GM10266 (cell line): ENCODE measurements around the gene INSC.

Source experiments
- DNase-seq: peaks from one replicate; pipeline ENCODE4 v3.0.0; 2012; ENCODE audit errors: extremely low spot score
- TF ChIP-seq, protein P1 (sequence below): IDR thresholded peaks from 2 replicates; pipeline ENCODE4 v1.5.1; 2012; ENCODE audit warnings: mild to moderate bottlenecking, low read depth; ENCODE audit not compliant: control insufficient read depth, insufficient read depth; ENCODE audit errors: missing control alignments

Gene INSC

DNA sequence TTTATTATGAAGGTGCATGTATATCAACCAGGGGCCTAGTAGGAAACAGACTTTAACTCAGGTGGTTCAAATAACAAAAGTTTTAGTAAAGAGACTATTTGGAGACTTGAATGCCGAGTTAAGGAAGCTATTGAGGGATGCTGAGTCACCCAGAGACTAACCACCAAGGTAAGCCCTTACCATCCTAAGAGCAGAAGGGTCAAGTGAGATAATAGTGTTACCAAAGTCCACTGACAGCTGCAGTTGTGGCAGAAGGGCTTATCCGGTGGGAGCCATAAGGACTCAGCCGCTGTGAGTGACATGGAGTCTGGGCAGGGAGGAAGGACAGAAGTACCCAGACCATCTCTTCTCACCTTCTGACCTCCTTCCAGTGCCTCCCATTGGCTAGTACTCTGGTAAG, 134.0 kb downstream of the INSC start:
- DNase-seq: no peak
- TF ChIP-seq, protein P1, sequence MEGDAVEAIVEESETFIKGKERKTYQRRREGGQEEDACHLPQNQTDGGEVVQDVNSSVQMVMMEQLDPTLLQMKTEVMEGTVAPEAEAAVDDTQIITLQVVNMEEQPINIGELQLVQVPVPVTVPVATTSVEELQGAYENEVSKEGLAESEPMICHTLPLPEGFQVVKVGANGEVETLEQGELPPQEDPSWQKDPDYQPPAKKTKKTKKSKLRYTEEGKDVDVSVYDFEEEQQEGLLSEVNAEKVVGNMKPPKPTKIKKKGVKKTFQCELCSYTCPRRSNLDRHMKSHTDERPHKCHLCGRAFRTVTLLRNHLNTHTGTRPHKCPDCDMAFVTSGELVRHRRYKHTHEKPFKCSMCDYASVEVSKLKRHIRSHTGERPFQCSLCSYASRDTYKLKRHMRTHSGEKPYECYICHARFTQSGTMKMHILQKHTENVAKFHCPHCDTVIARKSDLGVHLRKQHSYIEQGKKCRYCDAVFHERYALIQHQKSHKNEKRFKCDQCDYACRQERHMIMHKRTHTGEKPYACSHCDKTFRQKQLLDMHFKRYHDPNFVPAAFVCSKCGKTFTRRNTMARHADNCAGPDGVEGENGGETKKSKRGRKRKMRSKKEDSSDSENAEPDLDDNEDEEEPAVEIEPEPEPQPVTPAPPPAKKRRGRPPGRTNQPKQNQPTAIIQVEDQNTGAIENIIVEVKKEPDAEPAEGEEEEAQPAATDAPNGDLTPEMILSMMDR: no peak

DNA sequence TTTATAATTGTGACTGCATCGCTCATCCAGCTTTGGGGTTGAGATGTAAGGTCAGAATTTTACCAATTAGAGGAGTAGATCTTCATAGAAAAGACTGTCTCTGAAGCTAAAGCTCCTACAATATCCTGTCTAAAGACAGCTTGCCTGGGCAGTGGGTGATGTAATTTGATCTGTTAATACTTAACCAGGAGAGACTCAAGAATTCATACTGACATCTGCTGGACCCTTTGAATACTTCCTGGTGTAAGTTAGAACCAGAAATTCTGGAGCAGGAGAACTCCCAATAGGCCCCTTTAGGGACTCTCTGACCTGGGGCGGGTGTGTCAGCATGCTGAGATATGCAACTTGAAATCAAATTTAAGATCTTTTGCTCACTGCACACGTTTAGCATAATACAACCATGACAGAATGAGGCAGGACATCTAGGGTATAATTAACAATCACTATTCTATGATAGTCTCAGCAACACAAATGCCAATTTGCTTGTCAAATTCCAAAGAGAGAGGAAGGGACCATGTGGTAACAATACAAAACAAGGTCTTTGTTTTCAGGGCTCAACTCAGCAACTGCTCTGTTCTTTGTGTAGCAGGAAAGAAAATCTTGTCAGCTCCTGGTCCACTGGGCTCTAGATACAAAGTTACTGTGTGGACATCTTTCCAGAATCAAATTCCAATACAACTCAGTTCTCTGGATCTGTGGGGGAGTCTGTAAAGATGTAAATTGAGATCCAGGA, 143.9 kb downstream of the INSC start:
- TF ChIP-seq, protein P1: no peak
- no peak for DNase-seq

DNA sequence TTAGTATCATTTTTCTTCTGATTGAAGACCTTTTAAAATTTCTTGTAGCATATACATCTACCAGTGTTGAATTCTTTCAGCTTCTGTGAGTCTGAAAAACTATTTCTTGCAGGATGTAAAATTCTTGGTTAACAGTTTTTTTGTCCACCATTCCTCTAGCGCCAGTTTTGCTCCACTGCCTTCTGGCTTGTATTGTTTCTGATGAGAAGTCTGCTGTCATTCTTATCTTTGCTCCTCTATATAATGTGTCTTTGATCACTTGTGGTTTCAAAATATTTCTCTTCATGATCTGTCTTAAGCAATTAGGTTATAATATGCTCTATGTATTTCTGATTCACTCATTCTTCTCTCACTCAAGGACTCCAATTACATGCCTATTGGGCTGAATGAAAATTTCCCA, 152.3 kb downstream of the INSC start:
- no peak for DNase-seq
- TF ChIP-seq, protein P1: no peak

DNA sequence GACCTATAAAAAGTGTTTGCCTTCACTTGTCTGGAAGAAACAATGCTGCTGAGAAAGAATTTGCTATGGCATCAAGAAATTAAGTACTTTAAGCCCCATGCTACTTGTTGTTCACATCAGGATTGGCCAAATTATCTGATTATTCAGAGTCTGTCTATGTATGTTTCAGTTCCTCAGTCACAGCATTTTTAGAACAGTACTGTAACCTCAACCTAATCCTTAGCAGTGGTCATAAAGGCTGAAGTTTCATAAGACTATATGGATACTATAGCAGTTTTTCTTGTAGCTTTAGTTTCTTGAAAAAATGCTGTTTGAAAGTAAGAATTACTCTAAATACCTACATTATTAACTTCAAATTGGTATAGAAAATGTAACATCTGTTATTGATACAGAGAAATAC, 153.9 kb downstream of the INSC start:
- TF ChIP-seq, protein P1: no peak
- no peak for DNase-seq

DNA sequence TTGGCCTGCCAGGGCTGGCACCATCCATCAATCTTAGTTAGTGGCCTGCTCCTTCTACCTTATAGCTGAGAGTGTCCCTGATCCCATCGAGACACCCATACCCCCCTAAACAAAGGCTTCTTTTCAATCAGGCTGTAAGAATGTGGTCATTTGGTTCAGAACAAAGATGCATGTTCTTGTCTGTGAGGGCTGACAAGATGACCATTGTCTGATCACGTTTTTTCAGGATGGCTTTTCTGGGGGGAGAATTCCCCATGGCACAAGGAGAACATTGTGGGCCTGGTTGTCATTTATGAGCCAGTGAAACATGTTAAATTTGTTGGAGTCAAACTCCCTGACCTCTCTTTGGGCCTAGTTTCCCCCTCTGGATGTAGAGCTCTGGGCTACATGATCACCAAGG, 160.4 kb downstream of the INSC start:
- no peak for DNase-seq
- TF ChIP-seq, protein P1: no peak

DNA sequence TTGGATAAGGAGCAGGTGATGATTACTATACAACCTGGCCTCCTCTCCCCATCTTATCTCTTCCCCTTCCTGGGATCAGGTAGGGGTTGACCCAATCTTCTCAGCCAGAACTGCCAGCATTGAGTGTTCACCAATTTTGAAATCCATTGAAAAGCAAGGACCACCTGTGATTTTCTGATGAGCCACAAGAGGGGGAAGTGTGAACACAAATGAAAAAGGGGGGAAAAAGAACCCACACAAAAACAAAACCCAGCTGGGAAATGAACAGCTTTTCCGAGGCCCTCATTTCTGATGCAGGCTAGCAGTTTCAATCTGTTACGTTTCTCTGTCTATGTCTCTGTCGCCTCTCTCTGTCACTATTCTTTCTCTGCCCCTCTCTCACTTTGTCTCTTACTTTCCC, 161.9 kb downstream of the INSC start:
- TF ChIP-seq, protein P1: no peak
- no peak for DNase-seq

DNA sequence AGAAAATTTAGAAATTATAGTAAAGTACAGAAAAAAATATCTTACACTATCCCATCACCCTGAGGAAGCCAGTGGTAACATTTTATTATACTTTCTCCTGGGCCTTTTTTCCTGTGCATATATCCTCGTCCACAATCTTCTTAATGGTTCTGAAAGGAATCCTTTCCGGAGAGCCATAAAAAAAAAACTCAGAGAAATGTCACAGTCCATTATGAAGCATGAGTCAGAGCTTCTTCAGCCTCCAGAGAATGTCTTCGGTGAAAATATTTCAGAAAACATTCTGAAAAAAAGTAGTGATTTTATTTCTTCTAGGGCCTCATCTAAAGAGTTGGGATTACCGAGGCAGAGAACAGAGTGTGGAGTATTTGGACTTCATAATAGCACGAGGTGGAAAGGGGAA, 163.4 kb downstream of the INSC start:
- no peak for DNase-seq
- TF ChIP-seq, protein P1: no peak
